GM18870 (cell line): ENCODE data around the gene KRTAP10-11.
"Not testable (repeated sequence)": the region's sequence is repeated elsewhere in the genome, so short reads cannot be mapped to it uniquely, and the experiment has no call there.

Experiments
- ATAC-seq: cut with Tn5 transposase; IDR thresholded peaks from one replicate; pipeline ENCODE4 v1.9.1; 2021; ENCODE audit warnings: moderate library complexity; ENCODE audit not compliant: unreplicated experiment

The KRTAP10-11 gene

GRCh38 chr21:44661567-44661966, 15.4 kb downstream of the KRTAP10-11 start:
- not testable (repeated sequence) for ATAC-seq

- ATAC-seq, result no peak
These were observed 18.5 kb downstream of the KRTAP10-11 start for GRCh38 chr21:44664691-44665090.

GRCh38 chr21:44666401-44667320, 20.4 kb downstream of the KRTAP10-11 start, which contains the start of gene KRTAP12-2:
Gene KRTAP12-2, minus strand, starts transcription at chr21:44666927. Its CDS starts 41 bp downstream, at chr21:44666886.
- no peak for ATAC-seq

- no peak for ATAC-seq
These were observed 21.4 kb downstream of the KRTAP10-11 start for GRCh38 chr21:44667612-44668011.

GRCh38 chr21:44670642-44671432, 24.6 kb downstream of the KRTAP10-11 start:
- ATAC-seq, result no peak

GRCh38 chr21:44671911-44672310, 25.7 kb downstream of the KRTAP10-11 start:
- ATAC-seq, result no peak

GRCh38 chr21:44677881-44678280, 31.7 kb downstream of the KRTAP10-11 start:
- ATAC-seq, result no peak

- ATAC-seq, result no peak
These were observed 34.9 kb downstream of the KRTAP10-11 start for GRCh38 chr21:44681152-44681551.

GRCh38 chr21:44681861-44682579, 35.8 kb downstream of the KRTAP10-11 start, which contains the start of gene KRTAP12-1:
Gene KRTAP12-1, minus strand, starts transcription at chr21:44682163. Its CDS starts 40 bp downstream, at chr21:44682123.
- no peak for ATAC-seq

- no peak for ATAC-seq
These were observed 36.5 kb downstream of the KRTAP10-11 start for GRCh38 chr21:44682580-44683151.

- ATAC-seq, result no peak
These were observed 37.9 kb downstream of the KRTAP10-11 start for GRCh38 chr21:44684077-44684476.

GRCh38 chr21:44684483-44684882, 38.3 kb downstream of the KRTAP10-11 start:
- no peak for ATAC-seq

GRCh38 chr21:44685050-44685449, 38.8 kb downstream of the KRTAP10-11 start:
- ATAC-seq, result not testable (repeated sequence)

GRCh38 chr21:44686000-44686781, 40.0 kb downstream of the KRTAP10-11 start:
- ATAC-seq, result no peak

GRCh38 chr21:44686843-44687561, 40.8 kb downstream of the KRTAP10-11 start:
- no peak for ATAC-seq

GRCh38 chr21:44687671-44688070, 41.5 kb downstream of the KRTAP10-11 start:
- ATAC-seq, result no peak

GRCh38 chr21:44689740-44690139, 43.5 kb downstream of the KRTAP10-11 start:
- not testable (repeated sequence) for ATAC-seq

GRCh38 chr21:44691686-44692085, 45.5 kb downstream of the KRTAP10-11 start:
- ATAC-seq, result no peak
